ENCODE data around the gene ALAS1.

DNA sequence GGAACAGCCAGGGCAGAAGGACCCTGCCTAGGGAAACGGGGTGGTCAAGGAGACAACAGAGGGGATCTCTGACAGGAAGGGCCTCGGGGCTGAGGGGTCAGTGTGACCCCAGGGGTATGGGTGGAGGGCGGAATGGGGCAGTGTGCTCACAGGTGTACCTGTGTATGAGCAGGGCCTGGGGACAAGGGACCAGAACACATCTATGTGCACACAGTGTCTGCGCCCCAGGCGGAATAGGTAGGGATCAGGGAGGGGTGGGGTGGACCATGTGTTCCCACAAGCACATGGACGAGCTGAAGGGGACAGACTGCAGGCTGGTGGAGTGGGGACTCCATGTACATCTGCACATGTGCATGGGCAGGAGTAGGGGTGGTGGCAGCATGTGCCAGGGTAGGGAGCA, 32.5 kb downstream of the ALAS1 start:
- TF ChIP-seq, protein P1, sequence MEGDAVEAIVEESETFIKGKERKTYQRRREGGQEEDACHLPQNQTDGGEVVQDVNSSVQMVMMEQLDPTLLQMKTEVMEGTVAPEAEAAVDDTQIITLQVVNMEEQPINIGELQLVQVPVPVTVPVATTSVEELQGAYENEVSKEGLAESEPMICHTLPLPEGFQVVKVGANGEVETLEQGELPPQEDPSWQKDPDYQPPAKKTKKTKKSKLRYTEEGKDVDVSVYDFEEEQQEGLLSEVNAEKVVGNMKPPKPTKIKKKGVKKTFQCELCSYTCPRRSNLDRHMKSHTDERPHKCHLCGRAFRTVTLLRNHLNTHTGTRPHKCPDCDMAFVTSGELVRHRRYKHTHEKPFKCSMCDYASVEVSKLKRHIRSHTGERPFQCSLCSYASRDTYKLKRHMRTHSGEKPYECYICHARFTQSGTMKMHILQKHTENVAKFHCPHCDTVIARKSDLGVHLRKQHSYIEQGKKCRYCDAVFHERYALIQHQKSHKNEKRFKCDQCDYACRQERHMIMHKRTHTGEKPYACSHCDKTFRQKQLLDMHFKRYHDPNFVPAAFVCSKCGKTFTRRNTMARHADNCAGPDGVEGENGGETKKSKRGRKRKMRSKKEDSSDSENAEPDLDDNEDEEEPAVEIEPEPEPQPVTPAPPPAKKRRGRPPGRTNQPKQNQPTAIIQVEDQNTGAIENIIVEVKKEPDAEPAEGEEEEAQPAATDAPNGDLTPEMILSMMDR (CRISPR knock-in tag; IDR thresholded peaks at IDR 0.05) = no peak
- TF ChIP-seq, protein P2, sequence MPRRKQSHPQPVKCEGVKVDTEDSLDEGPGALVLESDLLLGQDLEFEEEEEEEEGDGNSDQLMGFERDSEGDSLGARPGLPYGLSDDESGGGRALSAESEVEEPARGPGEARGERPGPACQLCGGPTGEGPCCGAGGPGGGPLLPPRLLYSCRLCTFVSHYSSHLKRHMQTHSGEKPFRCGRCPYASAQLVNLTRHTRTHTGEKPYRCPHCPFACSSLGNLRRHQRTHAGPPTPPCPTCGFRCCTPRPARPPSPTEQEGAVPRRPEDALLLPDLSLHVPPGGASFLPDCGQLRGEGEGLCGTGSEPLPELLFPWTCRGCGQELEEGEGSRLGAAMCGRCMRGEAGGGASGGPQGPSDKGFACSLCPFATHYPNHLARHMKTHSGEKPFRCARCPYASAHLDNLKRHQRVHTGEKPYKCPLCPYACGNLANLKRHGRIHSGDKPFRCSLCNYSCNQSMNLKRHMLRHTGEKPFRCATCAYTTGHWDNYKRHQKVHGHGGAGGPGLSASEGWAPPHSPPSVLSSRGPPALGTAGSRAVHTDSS (CRISPR knock-in tag; conservative IDR thresholded peaks at IDR 0.05) = no peak
- TF ChIP-seq TAF1 (CRISPR knock-in tag; IDR thresholded peaks at IDR 0.05) (no peak), NR3C1 (CRISPR knock-in tag; IDR thresholded peaks at IDR 0.05) (no peak), EZH2 (conservative IDR thresholded peaks at IDR 0.05; ENCODE audit: low read depth, low read length) (no peak), BHLHE40 (IDR thresholded peaks at IDR 0.05; ENCODE audit: low read length) (no peak), ZNF678 (CRISPR knock-in tag; IDR thresholded peaks at IDR 0.05) (no peak), POLR2A (IDR thresholded peaks at IDR 0.05; ENCODE audit: insufficient read depth in 1 of 2, low read depth in 2 of 2, low read length in 2 of 2) (no peak)
- TF ChIP-seq, protein P3, sequence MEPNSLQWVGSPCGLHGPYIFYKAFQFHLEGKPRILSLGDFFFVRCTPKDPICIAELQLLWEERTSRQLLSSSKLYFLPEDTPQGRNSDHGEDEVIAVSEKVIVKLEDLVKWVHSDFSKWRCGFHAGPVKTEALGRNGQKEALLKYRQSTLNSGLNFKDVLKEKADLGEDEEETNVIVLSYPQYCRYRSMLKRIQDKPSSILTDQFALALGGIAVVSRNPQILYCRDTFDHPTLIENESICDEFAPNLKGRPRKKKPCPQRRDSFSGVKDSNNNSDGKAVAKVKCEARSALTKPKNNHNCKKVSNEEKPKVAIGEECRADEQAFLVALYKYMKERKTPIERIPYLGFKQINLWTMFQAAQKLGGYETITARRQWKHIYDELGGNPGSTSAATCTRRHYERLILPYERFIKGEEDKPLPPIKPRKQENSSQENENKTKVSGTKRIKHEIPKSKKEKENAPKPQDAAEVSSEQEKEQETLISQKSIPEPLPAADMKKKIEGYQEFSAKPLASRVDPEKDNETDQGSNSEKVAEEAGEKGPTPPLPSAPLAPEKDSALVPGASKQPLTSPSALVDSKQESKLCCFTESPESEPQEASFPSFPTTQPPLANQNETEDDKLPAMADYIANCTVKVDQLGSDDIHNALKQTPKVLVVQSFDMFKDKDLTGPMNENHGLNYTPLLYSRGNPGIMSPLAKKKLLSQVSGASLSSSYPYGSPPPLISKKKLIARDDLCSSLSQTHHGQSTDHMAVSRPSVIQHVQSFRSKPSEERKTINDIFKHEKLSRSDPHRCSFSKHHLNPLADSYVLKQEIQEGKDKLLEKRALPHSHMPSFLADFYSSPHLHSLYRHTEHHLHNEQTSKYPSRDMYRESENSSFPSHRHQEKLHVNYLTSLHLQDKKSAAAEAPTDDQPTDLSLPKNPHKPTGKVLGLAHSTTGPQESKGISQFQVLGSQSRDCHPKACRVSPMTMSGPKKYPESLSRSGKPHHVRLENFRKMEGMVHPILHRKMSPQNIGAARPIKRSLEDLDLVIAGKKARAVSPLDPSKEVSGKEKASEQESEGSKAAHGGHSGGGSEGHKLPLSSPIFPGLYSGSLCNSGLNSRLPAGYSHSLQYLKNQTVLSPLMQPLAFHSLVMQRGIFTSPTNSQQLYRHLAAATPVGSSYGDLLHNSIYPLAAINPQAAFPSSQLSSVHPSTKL (CRISPR knock-in tag; IDR thresholded peaks at IDR 0.05) = no peak

All from HepG2 (cell line).